NCI-H2081 (cell line): Measurements from ENCODE around the gene CIBAR2.
"Not testable (repeated sequence)": the region's sequence is repeated elsewhere in the genome, so short reads cannot be mapped to it uniquely, and the experiment has no call there.

Experiments
- DNase-seq, 2 experiments: peaks; one replicate each; lab custom pipeline; 2025; lab: John Stamatoyannopoulos, UW

Gene CIBAR2

DNA sequence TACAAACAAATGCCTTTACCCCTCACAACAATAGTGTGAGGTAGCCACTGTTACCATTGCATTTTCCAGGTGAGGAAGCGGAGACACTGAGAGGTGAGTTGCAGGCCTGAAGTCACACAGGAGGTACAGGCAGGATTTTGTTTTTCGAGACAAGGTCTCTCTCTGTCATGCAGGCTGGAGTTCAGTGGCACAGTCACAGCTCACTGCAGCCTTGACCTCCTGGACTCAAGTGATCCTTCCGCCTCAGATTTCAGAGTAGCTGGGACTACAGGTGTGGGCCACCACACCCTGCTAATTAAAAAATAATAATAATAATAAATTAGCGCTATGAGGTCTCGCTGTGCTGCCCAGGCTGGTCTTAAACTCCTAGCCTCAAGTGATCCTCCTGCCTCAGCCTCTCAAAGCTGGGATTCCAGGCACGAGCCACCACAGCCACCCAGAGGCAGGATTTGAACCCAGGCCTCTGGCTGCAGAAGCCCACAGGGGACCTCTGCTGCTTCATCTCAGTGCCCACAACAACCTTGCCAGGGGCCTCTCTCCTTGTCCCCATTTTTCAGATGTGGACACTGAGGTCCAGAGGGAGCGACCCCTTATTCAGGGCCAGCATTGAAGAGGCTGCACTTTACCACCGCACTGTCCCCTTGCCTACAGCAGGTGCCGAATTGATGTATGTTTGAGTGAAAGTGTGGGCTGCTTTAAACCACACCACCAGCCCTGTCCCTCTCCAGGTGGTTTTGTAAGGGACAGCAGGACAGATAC is 16.0 kb upstream of the CIBAR2 start:
- DNase-seq: no peak

DNA sequence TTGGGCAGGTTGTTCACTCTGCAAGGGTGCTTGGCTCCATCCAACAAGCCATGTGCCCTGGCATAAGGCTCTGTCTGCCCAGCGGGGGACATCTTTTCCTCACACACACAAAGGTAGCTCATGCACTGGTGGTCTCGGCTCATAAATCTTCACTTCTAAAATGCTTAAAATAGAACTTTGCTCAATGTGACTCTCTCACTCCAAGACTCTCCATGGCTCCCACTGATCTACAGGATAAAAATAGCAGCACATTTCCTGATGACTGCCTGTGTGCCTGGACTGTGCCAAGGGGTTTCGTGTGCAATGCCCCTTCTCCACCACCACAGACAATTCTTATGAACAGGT is 15.1 kb upstream of the CIBAR2 start:
- DNase-seq: no peak

DNA sequence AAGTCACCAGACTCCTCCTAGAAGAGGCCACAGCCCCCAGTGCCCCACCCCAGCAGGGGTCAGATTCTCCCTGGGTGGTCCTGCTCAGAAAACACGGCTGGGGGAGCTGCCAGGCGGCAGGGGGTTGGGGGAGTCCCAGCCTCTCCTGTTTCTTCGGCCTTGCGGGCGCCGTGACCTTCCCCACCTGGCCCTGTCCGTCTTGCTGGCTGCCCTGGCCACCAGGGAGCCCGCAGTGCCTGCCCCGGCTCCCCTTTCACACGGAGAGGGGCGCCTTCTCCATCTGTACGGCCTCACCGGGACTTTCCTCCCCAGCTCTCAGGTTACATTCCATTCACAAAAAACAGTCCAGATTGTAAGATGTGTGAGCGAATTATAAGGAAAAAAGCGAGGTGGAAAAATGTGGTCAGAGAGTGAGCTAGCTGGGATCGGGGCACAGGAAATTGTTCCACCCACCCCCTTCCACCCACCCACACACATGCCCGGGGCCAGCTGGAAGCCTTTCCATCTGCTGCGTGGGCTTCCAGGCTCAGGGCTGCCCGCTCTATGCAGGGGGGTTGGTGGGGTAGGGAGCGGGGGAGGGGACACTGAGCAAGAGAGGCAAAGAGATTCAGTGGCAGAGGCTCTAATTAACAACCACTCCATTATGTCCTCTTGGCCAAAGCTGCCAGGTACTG is 14.6 kb upstream of the CIBAR2 start:
- no peak for DNase-seq

DNA sequence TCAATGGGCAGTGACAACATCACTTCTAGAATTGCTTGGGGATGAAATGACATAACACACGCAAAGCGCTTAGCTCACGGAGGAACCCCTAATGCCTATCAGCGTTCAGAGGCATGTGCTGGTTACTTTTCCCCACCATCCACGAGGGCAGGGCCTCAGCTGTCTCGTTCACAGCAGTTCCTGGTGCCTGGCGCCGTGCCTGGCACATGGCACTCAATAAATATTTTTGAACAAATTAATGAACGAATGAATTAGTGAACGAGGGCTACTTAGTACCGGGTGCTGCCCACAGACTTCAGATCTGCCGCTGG is 14.1 kb upstream of the CIBAR2 start:
- DNase-seq: no peak

DNA sequence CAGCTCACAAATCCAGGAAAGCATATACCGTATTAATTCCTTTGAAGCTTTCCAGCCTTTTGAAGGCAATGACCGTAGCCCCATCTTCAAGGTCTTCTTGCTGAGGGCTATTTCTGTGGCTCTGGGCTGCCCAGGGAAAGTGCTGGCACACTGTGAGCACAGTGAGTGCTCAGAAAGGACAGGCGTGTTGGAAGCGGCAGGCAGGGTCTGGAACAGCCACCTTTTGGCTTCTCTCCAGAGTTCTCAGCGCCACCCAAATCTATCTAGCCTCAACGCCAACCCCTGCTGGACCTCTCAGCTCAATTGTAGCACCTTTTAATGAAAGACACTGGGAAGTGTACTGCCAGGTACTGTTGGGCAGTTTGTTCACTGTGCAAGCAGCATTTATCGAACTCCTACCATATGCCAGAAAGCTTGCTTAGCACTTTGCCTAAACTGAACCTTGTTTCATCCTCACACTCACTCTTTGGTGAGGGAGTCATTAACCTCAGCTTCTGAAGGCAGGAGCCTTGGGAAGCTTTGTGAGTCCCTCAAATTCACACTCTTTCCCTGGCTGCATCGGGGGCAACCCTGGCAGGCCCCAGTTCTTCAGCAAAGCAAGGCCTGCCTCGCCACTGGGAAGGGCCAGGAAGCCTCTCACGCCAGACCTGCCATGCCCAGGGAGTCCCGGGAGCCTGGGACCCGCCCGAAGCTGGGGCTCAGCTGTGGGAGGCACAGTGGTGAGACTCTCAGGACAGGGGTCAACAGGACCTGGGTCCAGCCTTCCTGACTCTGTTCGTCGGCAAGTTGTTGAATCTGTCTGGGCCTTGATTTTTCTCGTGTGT is 13.5 kb upstream of the CIBAR2 start:
- DNase-seq: peak in 1 of 2 experiments; percentile 15

DNA sequence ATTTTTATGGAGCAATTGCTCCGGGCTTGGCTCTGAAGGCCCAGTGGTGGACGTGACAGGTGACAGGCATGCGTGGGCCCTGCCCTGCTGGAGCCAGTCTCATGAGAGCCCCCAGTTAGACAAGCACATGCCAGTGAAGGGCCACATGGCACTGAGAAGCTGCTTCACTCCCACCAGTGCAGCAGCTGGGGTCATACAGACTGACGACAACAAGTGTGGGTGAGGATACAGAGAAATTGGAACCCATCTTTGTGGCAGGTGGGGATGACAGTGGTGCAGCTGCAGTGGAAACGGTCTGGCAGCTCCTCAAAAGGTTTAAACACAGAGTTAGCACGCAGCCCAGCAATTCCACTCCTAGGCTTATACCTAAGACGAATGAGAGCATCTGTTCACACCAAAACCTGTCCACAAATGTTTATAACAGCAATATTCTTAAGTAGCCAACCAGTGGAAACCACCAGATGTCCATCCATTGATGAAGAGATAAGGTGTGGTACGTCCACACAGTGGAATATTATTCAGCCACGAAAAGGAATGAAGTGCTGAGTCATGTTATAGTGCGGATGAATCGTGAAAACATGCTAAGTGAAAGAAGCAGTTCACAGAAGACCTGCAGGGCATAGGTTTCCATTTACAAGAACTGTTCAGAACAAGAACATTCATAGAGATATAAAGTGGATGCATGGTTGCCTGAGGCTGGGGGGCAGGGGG is 12.5 kb upstream of the CIBAR2 start:
- DNase-seq: no peak

DNA sequence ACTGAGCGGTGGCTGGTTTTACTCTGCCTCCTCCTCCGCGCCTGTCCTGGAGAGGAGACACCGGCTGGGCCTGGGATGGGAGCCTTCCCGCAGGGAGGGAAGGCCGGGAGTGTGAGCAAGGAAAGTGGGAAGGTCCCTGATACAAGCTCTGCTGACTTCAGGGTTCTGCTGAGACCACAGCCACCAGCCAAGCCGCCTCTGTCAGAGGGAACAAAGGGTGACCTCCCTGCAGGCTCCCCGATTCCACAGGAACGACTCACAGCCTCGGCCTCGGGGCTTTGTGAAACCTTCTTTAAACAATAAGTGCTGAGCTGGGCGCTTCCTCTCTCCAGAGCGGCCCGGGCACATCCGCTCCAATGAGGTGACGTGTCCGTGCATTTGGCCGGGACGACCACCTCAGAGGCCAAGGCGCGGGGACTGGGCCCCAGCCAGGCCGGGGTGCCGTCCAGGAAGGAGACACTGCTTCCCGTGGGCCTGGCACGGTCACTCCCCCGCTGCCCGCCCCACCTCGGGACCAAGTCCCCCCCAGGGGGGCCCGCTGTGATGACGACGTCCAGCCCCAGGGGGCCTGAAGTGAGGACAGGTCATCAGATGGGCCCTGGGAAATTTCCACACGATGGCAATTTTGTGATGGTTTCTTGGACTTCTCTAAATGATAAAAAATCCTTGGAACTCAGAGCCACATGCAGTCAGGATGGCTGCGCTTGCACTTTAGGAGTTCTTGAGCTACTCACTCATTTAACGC is 11.8 kb upstream of the CIBAR2 start:
- DNase-seq: no peak

DNA sequence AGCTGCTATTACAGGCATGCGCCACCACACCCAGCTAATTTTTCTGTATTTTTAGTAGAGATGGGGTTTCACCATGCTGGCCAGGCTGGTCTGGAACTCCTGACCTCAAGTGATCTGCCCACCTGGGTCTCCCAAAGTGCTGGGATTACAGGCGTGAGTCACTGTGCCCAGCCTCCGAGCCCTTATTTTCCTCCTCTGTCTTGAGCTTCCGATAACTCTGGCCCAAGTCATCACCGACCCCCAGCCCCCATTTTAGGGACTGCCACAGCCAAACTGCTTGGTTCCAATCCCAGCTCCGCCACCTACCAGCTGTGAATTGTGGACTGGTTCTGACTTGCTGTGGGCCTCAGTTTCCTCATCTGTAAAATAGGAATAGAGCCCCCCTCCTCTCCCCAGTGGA is 11.2 kb upstream of the CIBAR2 start:
- not testable (repeated sequence) for DNase-seq

DNA sequence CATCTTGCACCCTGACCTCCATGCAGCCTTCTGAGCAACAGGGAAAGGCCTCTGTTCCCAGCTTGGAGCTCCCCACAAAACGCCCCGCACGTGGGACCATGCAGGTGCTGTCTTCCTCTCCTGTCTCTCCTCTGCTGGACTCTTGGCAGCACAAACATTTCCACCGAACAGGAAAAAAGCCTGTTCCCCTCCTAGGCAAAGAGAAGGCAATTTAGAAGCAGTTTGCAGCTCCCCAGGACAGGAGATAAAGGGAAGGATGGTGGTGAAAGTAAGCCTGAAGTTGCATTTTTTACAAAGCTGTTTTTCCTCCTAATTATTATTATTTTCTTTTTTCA is 7.7 kb upstream of the CIBAR2 start:
- no peak for DNase-seq

DNA sequence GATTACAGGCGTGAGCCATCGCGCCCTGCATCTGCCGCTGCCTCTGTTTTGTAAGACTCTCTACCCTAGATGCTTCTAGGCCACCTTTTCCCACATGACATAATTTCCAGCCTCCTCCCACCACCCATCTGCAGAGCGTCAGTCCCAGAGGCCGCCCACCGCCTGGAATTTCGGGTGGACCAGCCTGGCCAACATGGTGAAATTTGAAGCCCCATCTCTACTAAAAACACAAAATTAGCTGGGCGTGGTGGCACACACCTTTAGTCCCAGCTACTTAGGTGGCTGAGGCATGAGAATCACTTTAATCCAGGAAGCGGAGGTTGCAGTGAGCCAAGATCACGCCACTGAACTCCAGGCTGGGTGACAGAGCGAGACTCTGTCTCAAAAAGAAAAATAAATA is 5.1 kb upstream of the CIBAR2 start:
- DNase-seq: no peak

DNA sequence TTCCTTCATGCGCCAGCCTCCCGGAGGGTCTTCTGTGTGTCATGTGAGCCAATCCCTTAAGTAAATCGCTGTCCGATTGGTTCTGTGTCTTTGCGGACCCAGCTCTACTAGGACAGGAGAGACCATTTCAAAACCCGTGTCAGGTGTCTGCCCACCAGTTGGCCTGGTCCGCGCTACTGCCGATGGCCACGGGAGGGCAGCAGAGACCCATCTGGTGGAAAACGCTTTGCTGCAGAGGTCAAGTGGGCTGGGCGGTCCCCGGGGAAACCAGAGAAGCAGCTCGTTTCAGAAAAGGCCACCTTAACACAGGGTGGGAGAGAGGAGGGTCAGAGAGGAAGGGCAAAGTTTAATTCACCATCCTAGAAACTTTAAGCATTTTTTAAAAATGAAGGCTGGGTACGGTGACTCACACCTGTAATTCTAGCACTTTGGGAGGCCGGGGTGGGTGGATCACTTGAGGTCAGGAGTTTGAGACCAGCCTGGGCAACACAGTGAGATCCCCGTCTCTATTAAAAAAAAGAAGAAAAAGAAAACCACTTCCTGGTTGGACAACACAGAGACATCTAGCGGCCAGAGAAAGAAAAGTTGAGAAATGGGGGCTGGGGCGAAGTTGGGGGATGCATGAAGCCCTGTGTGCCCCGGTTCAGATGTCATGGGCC is 2.8 kb upstream of the CIBAR2 start:
- DNase-seq: peak; percentile 56 to 58

DNA sequence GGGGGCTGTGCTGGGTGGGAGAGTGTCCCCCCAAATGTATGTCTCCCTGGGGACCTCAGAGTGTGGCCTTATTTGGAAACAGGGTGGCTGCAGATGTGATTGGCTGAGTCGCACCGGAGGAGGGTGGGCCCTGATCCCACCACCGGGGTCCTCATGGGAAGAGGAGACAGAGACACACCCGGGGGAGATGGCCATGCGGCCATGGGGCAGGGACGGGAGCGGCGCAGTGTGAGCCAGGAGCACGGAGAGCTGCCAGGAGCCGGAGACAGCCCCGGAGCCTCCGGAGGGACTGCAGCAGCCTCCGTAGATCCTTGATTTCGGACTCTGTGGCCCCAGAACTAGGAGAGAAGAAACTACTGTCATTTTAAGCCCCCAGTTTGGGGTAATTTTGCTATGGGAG is 1.6 kb upstream of the CIBAR2 start:
- no peak for DNase-seq

DNA sequence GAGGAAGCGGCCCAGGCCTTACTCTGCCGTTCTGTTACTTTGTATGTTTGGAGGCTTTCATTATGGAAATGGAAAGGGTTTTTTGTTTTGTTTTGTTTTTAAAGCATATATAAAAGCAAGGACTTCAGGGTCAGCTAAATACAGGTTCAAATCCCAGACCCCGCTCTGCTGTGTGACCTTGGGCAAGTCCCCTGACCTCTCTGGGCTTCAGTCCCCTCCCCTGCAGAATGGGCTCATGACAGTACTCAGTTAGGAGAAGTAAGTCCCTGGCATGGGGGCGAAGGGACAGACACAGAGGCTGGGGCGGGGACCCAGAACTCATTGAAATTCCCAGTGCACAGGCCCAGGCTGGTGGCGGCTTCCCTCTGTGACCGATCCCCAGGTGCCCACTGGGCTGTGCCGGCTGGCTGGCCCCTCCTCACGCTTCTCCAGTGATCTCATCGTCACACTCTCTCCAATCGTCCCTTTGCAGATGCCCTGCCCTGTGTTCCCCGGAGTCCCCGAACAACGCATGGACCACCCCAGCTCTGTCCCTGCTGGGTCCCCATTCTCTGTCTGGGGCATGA is 979 bp upstream of the CIBAR2 start:
- DNase-seq: no peak

DNA sequence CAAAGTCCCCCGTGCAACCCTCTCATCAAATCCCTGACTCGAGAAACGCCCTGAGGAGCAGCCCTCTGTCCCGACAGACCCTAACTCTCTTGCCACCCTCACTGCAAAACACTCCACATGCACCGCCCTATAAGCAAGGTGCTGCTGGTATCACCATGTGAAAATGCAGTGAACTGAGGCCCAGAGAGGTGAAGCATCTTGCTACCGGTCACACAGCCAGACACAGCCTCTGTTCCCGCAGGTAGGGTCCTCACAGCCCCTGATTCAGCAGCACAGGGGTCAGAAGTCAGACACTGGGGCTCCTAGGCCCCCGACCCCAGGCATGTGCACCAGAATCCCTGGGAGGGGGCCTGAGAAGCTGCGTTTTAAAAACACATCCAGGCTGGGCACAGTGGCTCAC is 1.1 kb downstream of the CIBAR2 start:
- no peak for DNase-seq

DNA sequence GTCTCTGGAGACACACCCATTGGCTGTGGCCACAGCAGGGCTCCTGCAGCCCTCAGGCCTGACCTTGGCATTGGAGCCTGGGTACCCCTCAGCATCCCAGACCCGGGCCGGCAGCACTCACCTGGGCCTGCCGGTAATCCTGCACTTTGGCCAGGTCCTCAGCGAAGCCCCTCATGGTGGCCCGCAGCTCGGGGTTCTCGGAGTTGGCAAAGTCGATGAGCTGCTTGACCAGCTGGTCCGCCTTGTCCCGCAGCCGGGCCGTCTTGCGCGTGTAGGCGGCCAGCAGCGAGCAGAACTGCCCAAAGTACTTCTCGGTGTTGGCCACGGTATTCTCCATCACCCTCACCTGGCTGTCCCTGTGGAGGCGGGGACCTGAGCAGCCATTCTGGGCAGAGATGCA is 2.2 kb downstream of the CIBAR2 start:
- no peak for DNase-seq

DNA sequence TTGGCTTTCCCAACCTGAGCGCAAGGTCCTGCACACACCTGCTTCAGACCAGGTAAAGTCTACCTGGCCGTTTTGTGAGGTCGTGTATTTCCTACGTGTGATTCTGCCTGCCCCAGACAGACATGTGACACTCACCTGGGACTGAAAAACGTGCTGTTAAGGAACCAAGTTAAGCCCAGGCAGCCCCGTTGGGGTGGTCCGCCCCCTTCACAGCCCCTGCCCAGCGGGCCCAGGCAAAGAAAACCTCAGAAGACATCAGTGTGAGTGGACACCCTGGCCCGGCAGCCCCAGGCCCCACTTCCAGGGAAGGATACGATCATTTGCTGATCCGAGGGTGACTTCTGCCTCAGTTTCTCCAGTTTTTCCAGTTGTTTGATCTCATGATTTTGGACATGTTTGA is 4.7 kb downstream of the CIBAR2 start:
- no peak for DNase-seq

DNA sequence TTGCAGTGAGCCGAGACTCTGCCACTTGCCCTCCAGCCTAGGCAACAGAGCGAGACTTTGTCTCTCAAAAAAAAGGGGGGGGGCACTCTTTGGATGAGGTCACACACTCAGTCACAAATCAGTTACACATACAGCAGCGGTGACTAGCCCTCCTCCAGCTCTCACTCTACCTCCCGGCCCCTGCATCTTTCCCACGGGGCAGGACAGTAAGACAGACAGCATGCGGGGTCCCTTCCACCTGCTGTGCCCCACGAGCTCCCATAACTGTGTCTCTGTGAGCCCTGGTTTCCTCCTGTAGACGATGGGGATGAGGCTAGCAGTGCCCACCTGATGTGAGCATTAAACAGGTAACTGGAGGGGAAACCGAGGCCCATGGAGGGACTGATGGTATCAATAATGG is 5.2 kb downstream of the CIBAR2 start:
- no peak for DNase-seq

DNA sequence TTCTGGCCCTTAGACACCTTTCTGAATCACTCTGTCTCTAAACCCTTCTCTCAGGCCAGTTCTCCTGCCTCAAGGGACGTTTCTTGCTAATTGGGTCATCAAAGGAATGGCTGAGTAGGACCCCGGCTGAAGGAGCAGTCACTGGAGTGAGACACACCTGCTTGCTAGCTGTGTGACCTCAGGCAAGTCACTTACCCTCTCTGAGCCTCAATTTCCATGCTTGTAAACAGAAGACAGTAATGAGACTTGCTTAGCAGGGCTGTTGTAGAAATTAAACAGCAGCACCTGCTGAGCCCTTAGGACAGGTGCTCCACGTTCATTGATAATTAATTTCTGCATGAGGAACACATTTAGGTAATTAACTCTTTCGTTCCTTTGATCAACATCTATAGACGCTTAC is 6.8 kb downstream of the CIBAR2 start:
- DNase-seq: no peak

DNA sequence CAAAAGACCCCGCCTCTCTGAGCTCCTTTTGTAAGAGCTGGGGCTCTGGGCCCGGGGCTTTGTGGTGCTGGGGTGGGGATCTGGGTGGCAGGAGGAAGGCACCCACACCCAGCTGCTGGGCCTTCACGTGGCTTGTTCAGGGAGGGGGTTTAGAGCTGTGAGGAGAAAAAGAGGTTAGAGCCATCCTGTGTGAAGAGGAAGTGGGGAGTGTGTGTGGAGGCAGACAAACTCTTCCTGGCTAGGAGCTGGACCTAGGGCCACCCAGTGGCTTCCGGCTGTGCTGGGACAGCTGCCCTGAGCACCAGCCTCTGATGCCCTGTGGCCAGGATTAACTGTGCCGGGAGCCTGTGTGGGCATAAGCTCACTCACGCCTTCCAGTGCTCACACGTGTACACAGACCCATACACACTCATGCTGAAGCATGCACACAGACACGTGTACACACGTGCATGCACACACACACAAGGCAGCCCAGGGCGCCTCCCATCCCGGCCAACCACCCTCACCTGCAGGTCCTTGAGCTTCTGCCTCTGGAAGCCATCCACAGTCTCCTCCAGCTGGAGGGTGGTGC is 7.4 kb downstream of the CIBAR2 start:
- DNase-seq: no peak

DNA sequence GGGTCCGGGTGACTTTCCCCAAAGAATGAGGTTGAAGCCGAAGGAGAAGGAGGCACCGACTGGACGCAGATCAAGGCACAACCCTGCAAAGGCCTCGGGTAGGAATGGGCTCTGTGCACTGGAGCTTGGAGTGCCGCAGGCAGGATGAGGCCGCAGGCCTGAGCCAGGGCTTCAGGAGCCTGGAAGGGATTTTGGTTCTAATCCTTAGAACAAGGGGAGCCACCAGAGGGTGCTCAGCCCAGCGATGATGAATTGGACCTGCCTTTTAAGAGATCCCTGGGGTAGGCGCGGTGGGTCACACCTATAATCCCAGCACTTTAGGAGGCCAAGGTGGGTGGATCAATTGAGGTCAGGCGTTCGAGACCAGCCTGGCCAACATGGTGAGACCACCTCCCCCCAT is 8.1 kb downstream of the CIBAR2 start:
- DNase-seq: no peak
